SK-N-SH treated with all-trans-retinoic acid at 6 μM for 48 hours (cell line): Measurements from ENCODE around the gene LAMB4.

Experiments
- ARNTL ChIP-seq: fragments of 450-650 bp; formaldehyde crosslinking; IDR thresholded peaks from 2 replicates; pipeline ENCODE4 v1.5.0; 2020; ENCODE audit warnings: low read depth, mild to moderate bottlenecking, moderate library complexity, borderline replicate concordance
- CSRNP3 ChIP-seq: fragments of 250-450 bp; sonication (Bioruptor Pico); IDR thresholded peaks from 2 replicates; pipeline ENCODE4 v1.5.1; 2021; ENCODE audit warnings: mild to moderate bottlenecking, moderate library complexity
- ESRRG ChIP-seq: fragments of 250-450 bp; sonication (Bioruptor Pico); IDR thresholded peaks from 2 replicates; pipeline ENCODE4 v1.6.1; 2021; ENCODE audit warnings: mild to moderate bottlenecking
- GLIS3 ChIP-seq: fragments of 250-450 bp; sonication (Bioruptor Pico); IDR thresholded peaks from 2 replicates; pipeline ENCODE4 v1.5.0; 2020; ENCODE audit warnings: mild to moderate bottlenecking, moderate library complexity
- PATZ1 ChIP-seq: fragments of 250-450 bp; sonication (Bioruptor Pico); IDR thresholded peaks from 2 replicates; pipeline ENCODE4 v1.8.0; 2020; ENCODE audit warnings: mild to moderate bottlenecking, moderate library complexity, borderline replicate concordance
- RARB ChIP-seq: fragments of 250-450 bp; sonication (Bioruptor Pico); IDR thresholded peaks from 2 replicates; pipeline ENCODE4 v1.8.0; 2021; ENCODE audit warnings: mild to moderate bottlenecking, moderate library complexity
- TOX ChIP-seq: fragments of 250-450 bp; sonication (Bioruptor Pico); IDR thresholded peaks from 2 replicates; pipeline ENCODE4 v1.8.0; 2021; ENCODE audit warnings: mild to moderate bottlenecking, moderate library complexity, borderline replicate concordance
- TSHZ2 ChIP-seq: fragments of 250-450 bp; sonication (Bioruptor Pico); IDR thresholded peaks from 2 replicates; pipeline ENCODE4 v1.5.0; 2020; ENCODE audit warnings: mild to moderate bottlenecking, moderate library complexity
- ZFP3 ChIP-seq: fragments of 250-450 bp; sonication (Bioruptor Pico); IDR thresholded peaks from 2 replicates; pipeline ENCODE4 v1.5.0; 2020; ENCODE audit warnings: mild to moderate bottlenecking, moderate library complexity
- ZFP30 ChIP-seq: fragments of 450-650 bp; formaldehyde crosslinking; IDR thresholded peaks from 2 replicates; pipeline ENCODE4 v1.5.0; 2022; ENCODE audit warnings: mild to moderate bottlenecking, moderate library complexity

DNA sequence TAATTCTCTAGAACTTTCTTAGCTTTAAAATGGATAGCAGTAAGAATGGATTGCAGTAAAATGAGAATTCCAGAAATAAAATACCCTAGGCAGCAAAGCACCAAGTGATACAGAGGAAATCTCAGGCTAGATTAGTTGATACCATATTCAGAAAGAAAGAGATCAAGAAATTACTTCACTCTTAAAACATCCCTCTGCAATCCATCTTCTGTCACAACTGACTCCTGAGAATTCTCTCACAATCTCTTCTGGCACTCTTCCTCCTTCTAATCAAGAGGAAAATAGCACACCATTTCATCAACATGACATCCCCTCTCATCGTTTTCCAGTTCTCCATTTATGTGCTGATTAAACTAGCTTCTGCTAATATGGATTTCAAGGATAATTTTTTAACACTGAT, 85.0 kb downstream of the LAMB4 start:
- TF ChIP-seq TSHZ2 (CRISPR knock-in tag), result no peak
- TF ChIP-seq ZFP3 (CRISPR knock-in tag), result no peak
- peak; percentile 49; the same call in 1 of the 2 replicates for TF ChIP-seq GLIS3 (CRISPR knock-in tag)
- no peak for TF ChIP-seq RARB (CRISPR knock-in tag)
- TF ChIP-seq ARNTL, result no peak
- TF ChIP-seq ZFP30 (CRISPR knock-in tag), result no peak
- peak; percentile 64; the same call in 1 of the 2 replicates for TF ChIP-seq PATZ1 (CRISPR knock-in tag)
- TF ChIP-seq CSRNP3 (CRISPR knock-in tag), result no peak
- TF ChIP-seq TOX (CRISPR knock-in tag), result no peak
- TF ChIP-seq ESRRG (CRISPR knock-in tag), result no peak
